HL-60 (cell line): ENCODE measurements around the gene COL11A2.

Experiments used
- DNase-seq, 2 experiments: peaks; one replicate each; pipeline ENCODE4 v3.0.0-alpha.2; 2010 to 2020; ENCODE audit warnings: low read depth in 1 of 2, low spot score in 1 of 2
- H3K27ac ChIP-seq: fragments of 250-450 bp; sonication (Bioruptor Pico); replicated peaks from 2 replicates; pipeline ENCODE4 v1.5.1; 2020; ENCODE audit warnings: mild to moderate bottlenecking, moderate library complexity
- H3K27me3 ChIP-seq: fragments of 250-450 bp; sonication (Bioruptor Pico); 2 replicates; pipeline ENCODE4 v1.5.1; 2021; ENCODE audit warnings: mild to moderate bottlenecking, moderate library complexity; ENCODE audit not compliant: insufficient read depth, poor library complexity, severe bottlenecking
- H3K4me3 ChIP-seq: replicated peaks from 2 replicates; pipeline ENCODE4 v1.5.1; 2011; ENCODE audit warnings: mild to moderate bottlenecking, control low read depth, low read length; ENCODE audit not compliant: insufficient read depth
- GABPA ChIP-seq: IDR thresholded peaks from 2 replicates; pipeline ENCODE4 v1.6.1; 2012; ENCODE audit warnings: low read depth
- POLR2AphosphoS5 ChIP-seq: IDR thresholded peaks from 2 replicates; pipeline ENCODE4 v1.6.1; 2012; ENCODE audit warnings: low read depth
- SPI1 ChIP-seq: IDR thresholded peaks from 2 replicates; pipeline ENCODE4 v1.6.1; 2012; ENCODE audit warnings: low read depth, mild to moderate bottlenecking, borderline replicate concordance
- TF ChIP-seq, protein P1 (sequence below): IDR thresholded peaks from one replicate; pipeline ENCODE4 v1.5.1; 2011; ENCODE audit warnings: low read length, control low read depth, inconsistent platforms; ENCODE audit not compliant: insufficient read depth
- TF ChIP-seq, protein P2 (sequence below): IDR thresholded peaks from 2 replicates; pipeline ENCODE4 v1.6.1; 2012; ENCODE audit warnings: low read depth; ENCODE audit not compliant: insufficient replicate concordance

Gene COL11A2

DNA sequence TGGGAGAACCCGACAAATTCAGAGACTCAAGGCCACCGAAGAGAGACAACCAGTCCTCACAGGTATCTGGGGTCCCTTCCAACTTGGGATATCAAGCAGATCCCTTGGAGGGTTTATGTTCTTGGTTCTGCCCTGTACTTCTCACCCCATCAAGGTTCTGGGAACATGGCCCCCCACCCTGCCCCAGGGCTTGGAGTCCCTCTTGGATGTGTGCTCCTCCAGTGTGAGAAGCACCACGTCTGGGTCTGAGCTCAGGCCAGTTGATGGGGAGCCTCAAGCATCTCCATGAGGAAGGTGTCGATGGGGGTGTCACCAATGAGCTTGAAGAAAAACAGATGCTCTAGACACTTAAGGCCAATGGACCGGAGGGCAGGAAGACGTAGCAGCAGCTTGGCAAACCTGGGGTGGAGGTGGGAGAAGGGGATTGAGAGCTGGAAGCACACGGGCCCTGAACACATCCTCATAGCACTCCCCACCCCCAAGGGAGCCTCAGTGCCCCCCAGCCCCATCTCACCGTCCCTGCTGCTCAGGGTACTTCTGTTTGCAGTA, 2.2 kb upstream of the COL11A2 start:
- peaks cover 19% of the 10 kb centered on the region for H3K27me3 ChIP-seq
- TF ChIP-seq, protein P1, sequence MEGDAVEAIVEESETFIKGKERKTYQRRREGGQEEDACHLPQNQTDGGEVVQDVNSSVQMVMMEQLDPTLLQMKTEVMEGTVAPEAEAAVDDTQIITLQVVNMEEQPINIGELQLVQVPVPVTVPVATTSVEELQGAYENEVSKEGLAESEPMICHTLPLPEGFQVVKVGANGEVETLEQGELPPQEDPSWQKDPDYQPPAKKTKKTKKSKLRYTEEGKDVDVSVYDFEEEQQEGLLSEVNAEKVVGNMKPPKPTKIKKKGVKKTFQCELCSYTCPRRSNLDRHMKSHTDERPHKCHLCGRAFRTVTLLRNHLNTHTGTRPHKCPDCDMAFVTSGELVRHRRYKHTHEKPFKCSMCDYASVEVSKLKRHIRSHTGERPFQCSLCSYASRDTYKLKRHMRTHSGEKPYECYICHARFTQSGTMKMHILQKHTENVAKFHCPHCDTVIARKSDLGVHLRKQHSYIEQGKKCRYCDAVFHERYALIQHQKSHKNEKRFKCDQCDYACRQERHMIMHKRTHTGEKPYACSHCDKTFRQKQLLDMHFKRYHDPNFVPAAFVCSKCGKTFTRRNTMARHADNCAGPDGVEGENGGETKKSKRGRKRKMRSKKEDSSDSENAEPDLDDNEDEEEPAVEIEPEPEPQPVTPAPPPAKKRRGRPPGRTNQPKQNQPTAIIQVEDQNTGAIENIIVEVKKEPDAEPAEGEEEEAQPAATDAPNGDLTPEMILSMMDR: no peak
- TF ChIP-seq POLR2AphosphoS5: no peak
- TF ChIP-seq SPI1: no peak
- TF ChIP-seq, protein P2, sequence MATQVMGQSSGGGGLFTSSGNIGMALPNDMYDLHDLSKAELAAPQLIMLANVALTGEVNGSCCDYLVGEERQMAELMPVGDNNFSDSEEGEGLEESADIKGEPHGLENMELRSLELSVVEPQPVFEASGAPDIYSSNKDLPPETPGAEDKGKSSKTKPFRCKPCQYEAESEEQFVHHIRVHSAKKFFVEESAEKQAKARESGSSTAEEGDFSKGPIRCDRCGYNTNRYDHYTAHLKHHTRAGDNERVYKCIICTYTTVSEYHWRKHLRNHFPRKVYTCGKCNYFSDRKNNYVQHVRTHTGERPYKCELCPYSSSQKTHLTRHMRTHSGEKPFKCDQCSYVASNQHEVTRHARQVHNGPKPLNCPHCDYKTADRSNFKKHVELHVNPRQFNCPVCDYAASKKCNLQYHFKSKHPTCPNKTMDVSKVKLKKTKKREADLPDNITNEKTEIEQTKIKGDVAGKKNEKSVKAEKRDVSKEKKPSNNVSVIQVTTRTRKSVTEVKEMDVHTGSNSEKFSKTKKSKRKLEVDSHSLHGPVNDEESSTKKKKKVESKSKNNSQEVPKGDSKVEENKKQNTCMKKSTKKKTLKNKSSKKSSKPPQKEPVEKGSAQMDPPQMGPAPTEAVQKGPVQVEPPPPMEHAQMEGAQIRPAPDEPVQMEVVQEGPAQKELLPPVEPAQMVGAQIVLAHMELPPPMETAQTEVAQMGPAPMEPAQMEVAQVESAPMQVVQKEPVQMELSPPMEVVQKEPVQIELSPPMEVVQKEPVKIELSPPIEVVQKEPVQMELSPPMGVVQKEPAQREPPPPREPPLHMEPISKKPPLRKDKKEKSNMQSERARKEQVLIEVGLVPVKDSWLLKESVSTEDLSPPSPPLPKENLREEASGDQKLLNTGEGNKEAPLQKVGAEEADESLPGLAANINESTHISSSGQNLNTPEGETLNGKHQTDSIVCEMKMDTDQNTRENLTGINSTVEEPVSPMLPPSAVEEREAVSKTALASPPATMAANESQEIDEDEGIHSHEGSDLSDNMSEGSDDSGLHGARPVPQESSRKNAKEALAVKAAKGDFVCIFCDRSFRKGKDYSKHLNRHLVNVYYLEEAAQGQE: no peak
- TF ChIP-seq GABPA: no peak
- DNase-seq: no peak
- no peak overlapping the region for H3K4me3 ChIP-seq
- no peak overlapping the region for H3K27ac ChIP-seq

DNA sequence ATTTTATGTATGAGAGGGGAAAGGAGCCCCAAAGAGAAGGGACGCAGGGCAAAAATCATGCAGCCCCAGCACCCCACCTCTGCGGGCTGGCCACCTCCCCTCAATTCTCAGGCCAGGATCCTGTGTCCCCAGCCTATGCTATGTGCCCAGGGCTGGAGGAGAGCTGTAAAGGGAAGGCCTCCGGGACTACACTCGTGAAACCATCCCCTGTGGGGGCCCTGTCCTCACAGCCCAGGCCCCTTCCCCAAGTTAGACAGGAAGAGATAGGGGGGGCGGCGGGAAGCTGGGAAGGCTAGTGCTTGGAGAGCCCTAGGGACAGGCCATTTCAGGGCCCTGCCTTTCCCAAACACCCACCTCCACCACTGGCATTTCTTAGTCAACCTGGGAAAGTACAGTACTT, 1.4 kb upstream of the COL11A2 start:
- TF ChIP-seq, protein P2: no peak
- TF ChIP-seq, protein P1: no peak
- TF ChIP-seq POLR2AphosphoS5 (no peak; the same call in 1 of the 2 replicates), SPI1 (no peak), GABPA (no peak)
- Histone ChIP-seq H3K27me3 (peaks cover 19% of the 10 kb centered on the region), H3K27ac (no peak overlapping the region), H3K4me3 (no peak overlapping the region)
- no peak for DNase-seq

DNA sequence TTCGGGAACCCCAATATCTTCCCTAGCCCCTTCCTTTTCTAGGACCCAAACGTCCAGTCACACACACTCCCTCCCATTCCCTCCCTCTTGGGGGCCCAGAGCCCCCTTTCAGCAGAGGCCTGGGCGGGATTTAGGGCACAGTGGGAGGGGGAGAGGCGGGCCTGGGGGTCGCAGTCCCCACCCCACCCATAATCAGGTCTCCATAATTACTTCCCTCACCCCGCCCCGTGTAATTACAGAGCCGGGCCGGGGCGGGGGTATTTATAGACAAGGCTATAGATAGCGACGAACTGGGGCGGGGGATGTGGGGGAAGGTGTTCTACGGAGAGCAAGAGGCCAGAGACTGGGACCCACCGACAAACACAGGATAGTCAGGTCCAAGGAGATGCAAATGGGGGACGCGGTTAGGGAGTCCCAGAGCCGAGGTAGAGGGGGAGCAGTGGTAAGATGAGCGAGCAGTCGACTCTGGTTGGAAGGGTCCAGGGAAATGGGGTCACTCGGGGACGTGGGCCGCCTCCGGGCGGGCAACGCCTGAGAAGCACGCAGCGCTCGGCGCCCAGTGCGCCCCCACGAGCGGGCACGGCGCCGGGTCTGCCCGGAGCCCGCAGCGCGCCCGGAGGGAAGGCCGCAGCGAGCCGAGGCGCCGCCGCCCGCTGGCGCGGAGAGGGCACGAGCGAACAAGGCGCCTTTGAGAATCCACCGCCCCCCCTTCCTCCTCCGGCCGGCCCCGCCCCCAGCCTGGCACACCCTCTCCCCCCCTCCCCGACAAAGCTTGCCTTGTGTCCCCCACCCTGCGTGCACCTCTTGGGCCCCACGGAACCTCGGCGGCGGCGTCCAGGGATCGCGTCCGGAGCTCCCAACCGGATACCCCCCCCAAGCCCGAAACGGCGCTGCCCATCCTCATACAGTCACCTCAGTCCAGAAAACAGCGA, 670 bp upstream of the COL11A2 start:
- Histone ChIP-seq H3K4me3 (no peak overlapping the region), H3K27me3 (peaks cover 19% of the 10 kb centered on the region), H3K27ac (no peak overlapping the region)
- DNase-seq: no peak
- TF ChIP-seq, protein P2: no peak
- TF ChIP-seq, protein P1: no peak
- TF ChIP-seq POLR2AphosphoS5 (no peak), GABPA (no peak), SPI1 (no peak)
